Testis (tissue), 3 donors: ENCODE data around the gene CRHR1. TPM values are rescaled to one million over a fixed set of nuclear protein-coding genes. Genes with fewer than 3 reads are reported as not detected.

Experiments
- DNase-seq: peaks from one replicate; pipeline ENCODE4 v3.0.0-alpha.2; 2019
- H3K27ac ChIP-seq, 2 donors: fragments of 200-600 bp; sonication (generic); one replicate each; pipeline ENCODE4 v1.5.1; 2019
- H3K27me3 ChIP-seq: fragments of 200-600 bp; sonication (generic); one replicate; pipeline ENCODE4 v1.5.1; 2019
- H3K36me3 ChIP-seq: fragments of 200-600 bp; sonication (generic); one replicate; pipeline ENCODE4 v1.5.1; 2017; ENCODE audit warnings: low read depth; ENCODE audit errors: missing control alignments
- H3K4me1 ChIP-seq: fragments of 200-600 bp; sonication (generic); one replicate; pipeline ENCODE4 v1.5.1; 2019
- H3K4me3 ChIP-seq, 2 donors: fragments of 200-600 bp; sonication (generic); one replicate each; pipeline ENCODE4 v1.5.1; 2017 to 2019
- H3K9me3 ChIP-seq: fragments of 200-600 bp; sonication (generic); one replicate; pipeline ENCODE4 v1.5.1; 2017
- CTCF ChIP-seq, 3 experiments: fragments of 450-650 bp in 2 of 3; fragments of 200-600 bp in 1 of 3; sonication (generic) in 1 of 3; IDR thresholded peaks; one replicate each; pipeline ENCODE4 v1.5.1; 2016 to 2019; ENCODE audit warnings: antibody characterized with exemption in 3 of 3, mild to moderate bottlenecking in 2 of 3, moderate library complexity in 1 of 3
- POLR2A ChIP-seq: fragments of 450-650 bp; IDR thresholded peaks from one replicate; pipeline ENCODE4 v1.6.1; 2017; ENCODE audit warnings: antibody characterized with exemption, mild to moderate bottlenecking, moderate library complexity
- WGBS, 2 donors: methylation state at CpG; one replicate each; pipeline ENCODE4 v1.1.5; 2018; 5-methylcytosine and 5-hydroxymethylcytosine counted together
- intact Hi-C: fragments of 100-400 bp; cut with DNase I; formaldehyde crosslinking; loops from one replicate; pipeline ENCODE4 v1.15.1; 2023; ENCODE audit warnings: low total_unique reads
- polyA plus RNA-seq: library from polyadenylated mRNA; stranded (reverse); fragments of 350-450 nt; fragmentation: Illumina TruSeq; extraction: RNeasy Lipid Tissue Mini Kit (QIAGEN cat#74804); gene quantifications from one replicate; pipeline ENCODE4 v1.2.3, GENCODE V29; 2014; ENCODE audit warnings: low read depth, low replicate concordance; ENCODE audit not compliant: insufficient read depth
- total RNA-seq, 2 donors: library from RNA; depleted of rRNA; stranded (reverse); fragments of >200 nt; gene quantifications; one replicate each; pipeline ENCODE4 v1.2.3, GENCODE V29; 2016

CRHR1 gene
- total and polyA plus RNA-seq, 3 donors from 2014 or later: 0.55 to 1.9 (median 0.55) TPM

GRCh38 chr17:45808845-45809244 lies 24.7 kb downstream of the CRHR1 start:
- DNase-seq: no peak

GRCh38 chr17:45809499-45809898 lies 25.4 kb downstream of the CRHR1 start:
- intact Hi-C loops: no loop called here
- no peak overlapping the region for H3K27ac ChIP-seq
- no peak overlapping the region for H3K4me3 ChIP-seq
- H3K4me1 ChIP-seq: no peaks in the 10 kb centered on the region
- no peak for DNase-seq
- H3K9me3 ChIP-seq: no peaks in the 10 kb centered on the region
- TF ChIP-seq CTCF (IDR thresholded peaks at IDR 0.05) (no peak), POLR2A (no peak)
- no peaks in the 10 kb centered on the region for H3K27me3 ChIP-seq
- WGBS, 2 donors: 75 to 82% methylated on average over 12 to 15 of the region's 15 CpGs
- no peaks in the 10 kb centered on the region for H3K36me3 ChIP-seq

More at GRCh38 chr17:45808845-45809244, 24.7 kb downstream of the CRHR1 start:
- TF ChIP-seq POLR2A: no peak
- TF ChIP-seq CTCF (IDR thresholded peaks at IDR 0.05): no peak
- intact Hi-C loops: no loop called here
- H3K27me3 ChIP-seq: no peaks in the 10 kb centered on the region
- 96 to 100% methylated on average over 1 of the region's 1 CpG for WGBS, 2 donors
- H3K27ac ChIP-seq: no peak overlapping the region
- no peaks in the 10 kb centered on the region for H3K4me1 ChIP-seq
- no peak overlapping the region for H3K4me3 ChIP-seq
- H3K36me3 ChIP-seq: no peaks in the 10 kb centered on the region
- H3K9me3 ChIP-seq: no peaks in the 10 kb centered on the region

- WGBS, 2 donors: 78 to 80% methylated on average over 3 of the region's 3 CpGs
- no peaks in the 10 kb centered on the region for H3K9me3 ChIP-seq
- H3K4me3 ChIP-seq: no peak overlapping the region
- no peak overlapping the region for H3K27ac ChIP-seq
- no peaks in the 10 kb centered on the region for H3K4me1 ChIP-seq
- TF ChIP-seq CTCF (IDR thresholded peaks at IDR 0.05) (no peak), POLR2A (no peak)
- DNase-seq: no peak
- H3K27me3 ChIP-seq: no peaks in the 10 kb centered on the region
- intact Hi-C loops: no loop called here
- no peaks in the 10 kb centered on the region for H3K36me3 ChIP-seq
Measured at GRCh38 chr17:45812102-45812501, 28.0 kb downstream of the CRHR1 start.

GRCh38 chr17:45813048-45813725 lies 29.1 kb downstream of the CRHR1 start:
- Histone ChIP-seq H3K27ac (no peak overlapping the region), H3K27me3 (no peaks in the 10 kb centered on the region), H3K4me1 (no peaks in the 10 kb centered on the region), H3K4me3 (no peak overlapping the region), H3K36me3 (no peaks in the 10 kb centered on the region), H3K9me3 (no peaks in the 10 kb centered on the region)
- 55 to 57% methylated on average over 17 to 22 of the region's 22 CpGs for WGBS, 2 donors
- DNase-seq: no peak
- intact Hi-C loops: no loop called here
- no peak for TF ChIP-seq POLR2A
- TF ChIP-seq CTCF (IDR thresholded peaks at IDR 0.05): no peak
